ENCODE results near the gene ONECUT3. TPM values are rescaled to one million over a fixed set of nuclear protein-coding genes. Genes with fewer than 3 reads are reported as not detected.

Gene ONECUT3
- total and polyA plus RNA-seq, 2 donors (not counting 3 experiments of a cell fraction or from before 2014, with no cell fraction given): not detected

DNA sequence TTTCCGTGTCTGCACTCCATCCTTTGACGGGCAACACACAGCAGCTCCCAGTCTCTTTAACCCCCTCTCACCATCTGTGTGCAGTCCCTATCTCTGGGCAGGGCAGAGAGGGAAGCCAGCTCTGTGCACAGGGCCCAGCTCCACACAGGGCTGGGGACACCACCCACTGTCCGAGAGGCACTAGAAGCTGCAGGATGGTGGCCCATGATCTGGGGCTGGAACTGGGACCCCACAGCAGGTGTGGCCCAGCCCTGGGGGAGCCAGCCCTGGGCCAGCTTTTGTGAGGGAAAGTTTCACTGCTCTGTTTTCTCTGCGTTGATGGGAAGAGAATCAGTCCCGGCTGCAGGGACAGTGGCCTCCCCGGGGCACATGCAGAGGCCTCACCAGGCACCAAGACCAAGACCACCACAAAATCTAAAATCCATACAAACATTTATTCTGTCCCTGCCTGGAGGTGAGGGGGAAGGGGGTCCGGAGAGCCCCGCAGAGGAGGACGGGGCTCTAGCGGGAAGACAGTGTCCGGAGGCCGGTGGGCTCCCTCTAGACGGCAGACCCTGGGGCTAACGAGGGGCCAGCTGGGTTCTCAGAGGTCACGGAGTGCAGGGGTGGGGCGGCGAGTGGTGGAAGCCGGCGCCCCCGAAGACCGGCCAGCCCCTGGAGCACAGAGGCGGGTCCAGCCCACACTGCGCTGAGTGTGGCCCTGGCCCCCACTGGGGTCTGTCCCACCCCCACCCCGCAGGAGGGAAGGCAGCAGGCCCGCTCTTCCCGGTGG is 61.7 kb downstream of the ONECUT3 start:
- CTCF ChIA-PET: interaction anchor here (0.9 to 4.0 kb wide), 2 partner anchors 11 to 143 kb away, joined by 3 to 24 read pairs; no protein-coding TSS in a partner anchor

More for the DNA sequence above, 61.7 kb downstream of the ONECUT3 start:
- POLR2A ChIA-PET: no interaction called here
- no peaks in the 10 kb centered on the region for H3K79me2 ChIP-seq (ENCODE audit: control insufficient read depth, insufficient read depth, low read length)
- TF ChIP-seq EZH2 (IDR thresholded peaks at IDR 0.05; ENCODE audit: borderline replicate concordance, low read depth, low read length, severe bottlenecking) (no peak), POLR2A (IDR thresholded peaks at IDR 0.05; ENCODE audit: low read depth, low read length) (no peak), MYC (IDR thresholded peaks at IDR 0.05; ENCODE audit: low read depth, low read length) (no peak), FOS (IDR thresholded peaks at IDR 0.05; ENCODE audit: borderline replicate concordance, insufficient read depth, low read length) (no peak), POLR2AphosphoS5 (IDR thresholded peaks at IDR 0.05; ENCODE audit: insufficient read depth, low read depth, low read length) (no peak), GATA2 (IDR thresholded peaks at IDR 0.05; ENCODE audit: insufficient read depth, insufficient read length, low read depth, low read length) (no peak)
- TF ChIP-seq, protein P1, sequence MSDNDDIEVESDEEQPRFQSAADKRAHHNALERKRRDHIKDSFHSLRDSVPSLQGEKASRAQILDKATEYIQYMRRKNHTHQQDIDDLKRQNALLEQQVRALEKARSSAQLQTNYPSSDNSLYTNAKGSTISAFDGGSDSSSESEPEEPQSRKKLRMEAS (IDR thresholded peaks at IDR 0.05; ENCODE audit: insufficient read depth, insufficient read length): no peak
- TF ChIP-seq, protein P2, sequence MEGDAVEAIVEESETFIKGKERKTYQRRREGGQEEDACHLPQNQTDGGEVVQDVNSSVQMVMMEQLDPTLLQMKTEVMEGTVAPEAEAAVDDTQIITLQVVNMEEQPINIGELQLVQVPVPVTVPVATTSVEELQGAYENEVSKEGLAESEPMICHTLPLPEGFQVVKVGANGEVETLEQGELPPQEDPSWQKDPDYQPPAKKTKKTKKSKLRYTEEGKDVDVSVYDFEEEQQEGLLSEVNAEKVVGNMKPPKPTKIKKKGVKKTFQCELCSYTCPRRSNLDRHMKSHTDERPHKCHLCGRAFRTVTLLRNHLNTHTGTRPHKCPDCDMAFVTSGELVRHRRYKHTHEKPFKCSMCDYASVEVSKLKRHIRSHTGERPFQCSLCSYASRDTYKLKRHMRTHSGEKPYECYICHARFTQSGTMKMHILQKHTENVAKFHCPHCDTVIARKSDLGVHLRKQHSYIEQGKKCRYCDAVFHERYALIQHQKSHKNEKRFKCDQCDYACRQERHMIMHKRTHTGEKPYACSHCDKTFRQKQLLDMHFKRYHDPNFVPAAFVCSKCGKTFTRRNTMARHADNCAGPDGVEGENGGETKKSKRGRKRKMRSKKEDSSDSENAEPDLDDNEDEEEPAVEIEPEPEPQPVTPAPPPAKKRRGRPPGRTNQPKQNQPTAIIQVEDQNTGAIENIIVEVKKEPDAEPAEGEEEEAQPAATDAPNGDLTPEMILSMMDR (IDR thresholded peaks at IDR 0.05; ENCODE audit: extremely low read depth in 1 of 2, insufficient read depth in 1 of 2, low read depth in 1 of 2, low read length in 2 of 2): no peak
- FAIRE-seq (no peak), DNase-seq (ENCODE audit: low read depth, low spot score) (no peak)
- no peak overlapping the region for H2AFZ ChIP-seq (ENCODE audit: low read depth, low read length)
- intact Hi-C loops (cut with micrococcal nuclease): loop anchor here (5.0 kb wide), 1 partner anchor 38 kb away; no protein-coding TSS in a partner anchor
- H3K9me1 ChIP-seq (replicated peaks; ENCODE audit: control insufficient read depth, extremely low read depth, insufficient read depth, low read length): no peaks in the 10 kb centered on the region
- no peaks in the 10 kb centered on the region for H3K9me3 ChIP-seq (replicated peaks; ENCODE audit: control insufficient read depth, insufficient read depth, low read length)
- H3K27ac ChIP-seq (ENCODE audit: insufficient read depth, low read depth, low read length): no peak overlapping the region
- H4K20me1 ChIP-seq (replicated peaks; ENCODE audit: control insufficient read depth, extremely low read depth, insufficient read depth, low read length): no peaks in the 10 kb centered on the region
- H3K27me3 ChIP-seq (ENCODE audit: control insufficient read depth in 2 of 2, insufficient read depth in 2 of 2, low read length in 2 of 2): no peaks in the 10 kb centered on the region
- H3K4me1 ChIP-seq (ENCODE audit: control insufficient read depth, extremely low read depth, insufficient read depth, low read length): peaks cover 13% of the 10 kb centered on the region
- H3K4me3 ChIP-seq (replicated peaks in 1 of 3; ENCODE audit: insufficient read depth in 1 of 3, low read depth in 1 of 3, low read length in 3 of 3): no peak overlapping the region
- dilution Hi-C loops (cut with MboI; ENCODE audit: extremely low pct_ligation_motif_present, low sequenced_read_pairs): no loop called here
- H3K36me3 ChIP-seq (ENCODE audit: control insufficient read depth in 2 of 2, extremely low read depth in 1 of 2, insufficient read depth in 2 of 2, low read length in 2 of 2): peaks cover 3 to 30% of the 10 kb centered on the region in 2 experiments
- no peak overlapping the region for H3K4me2 ChIP-seq (ENCODE audit: insufficient read depth, low read length)
- no TSS peak for BruUV-seq (replicated peaks)
- no peak overlapping the region for H3K9ac ChIP-seq (replicated peaks; ENCODE audit: extremely low read depth, insufficient read depth, low read length)
